Panc1 (cell line): ENCODE results near the gene RIBC1. TPM values are rescaled to one million over a fixed set of nuclear protein-coding genes. Genes with fewer than 3 reads are reported as not detected.

Experiments used
- ATAC-seq: fragments of 200-7000 bp; cut with Tn5 transposase; 2 replicates; pipeline ENCODE4 v1.9.1; 2020; ENCODE audit warnings: mild to moderate bottlenecking, moderate library complexity
- BruUV-seq: library from RNA; stranded (reverse); fragments of 400-500 nt; replicated peaks from 2 replicates; lab custom pipeline; 2021; lab: Mats Ljungman, UMichigan
- CTCF ChIA-PET: fragments of 300-600 bp; sonication (Branson Sonifier 250); formaldehyde crosslinking; loops from one replicate; lab custom pipeline; 2022; ENCODE audit warnings: antibody characterized with exemption; lab: Charles Lee
- POLR2A ChIA-PET: fragments of 300-600 bp; sonication (Branson Sonifier 250); formaldehyde crosslinking; loops from one replicate; lab custom pipeline; 2022; ENCODE audit warnings: antibody characterized with exemption; lab: Charles Lee
- DNase-seq: peaks from one replicate; pipeline ENCODE4 v3.0.0-alpha.2; 2010; ENCODE audit warnings: low read depth, low spot score
- H3K27ac ChIP-seq: 2 replicates; pipeline ENCODE4 v1.5.1; 2011; ENCODE audit warnings: mild to moderate bottlenecking, low read length, inconsistent platforms
- H3K27me3 ChIP-seq: fragments of 200-500 bp; sonication (Bioruptor generic); 2 replicates; pipeline ENCODE4 v1.6.0; 2014; ENCODE audit warnings: low read length, inconsistent platforms; ENCODE audit not compliant: control insufficient read depth, insufficient read depth
- H3K36me3 ChIP-seq: fragments of 200-500 bp; sonication (Bioruptor generic); 2 replicates; pipeline ENCODE4 v1.5.1; 2014; ENCODE audit warnings: inconsistent platforms, mild to moderate bottlenecking, low read length, moderate library complexity; ENCODE audit not compliant: control insufficient read depth, insufficient read depth
- H3K4me1 ChIP-seq: 2 replicates; pipeline ENCODE4 v1.5.1; 2011; ENCODE audit warnings: inconsistent platforms, mild to moderate bottlenecking, low read length, moderate library complexity; ENCODE audit not compliant: control insufficient read depth, insufficient read depth
- H3K4me3 ChIP-seq, 2 experiments: 2 replicates each; pipeline ENCODE4 v1.5.1; 2011 to 2012; ENCODE audit warnings: low read depth in 2 of 2, low read length in 2 of 2, mild to moderate bottlenecking in 2 of 2, inconsistent platforms in 1 of 2, moderate library complexity in 1 of 2
- H3K9me3 ChIP-seq: fragments of 200-500 bp; sonication (Bioruptor generic); 2 replicates; pipeline ENCODE4 v1.5.1; 2014; ENCODE audit warnings: low read depth, mild to moderate bottlenecking, inconsistent platforms, low read length, moderate library complexity; ENCODE audit not compliant: control insufficient read depth, insufficient read depth
- POLR2AphosphoS5 ChIP-seq: IDR thresholded peaks from 2 replicates; pipeline ENCODE4 v1.6.1; 2012; ENCODE audit warnings: mild to moderate bottlenecking, low read depth, low read length, moderate library complexity
- SIN3A ChIP-seq: IDR thresholded peaks from 2 replicates; pipeline ENCODE4 v1.6.1; 2012; ENCODE audit warnings: low read depth, mild to moderate bottlenecking, low read length, moderate library complexity, borderline replicate concordance; ENCODE audit not compliant: insufficient read depth
- TCF7L2 ChIP-seq: IDR thresholded peaks from 2 replicates; pipeline ENCODE4 v1.6.1; 2011; ENCODE audit warnings: mild to moderate bottlenecking, low read depth, low read length, inconsistent platforms
- in situ Hi-C: cut with HindIII; loops from 2 replicates; pipeline ENCODE4 v1.10.0; 2016; ENCODE audit warnings: low sequenced_read_pairs, low pct_unique_long_range_greater_than_20kb
- intact Hi-C: fragments of 100-400 bp; cut with micrococcal nuclease; formaldehyde crosslinking; loops from one replicate; pipeline ENCODE4 v1.10.0; 2022; ENCODE audit not compliant: unreplicated experiment
- total RNA-seq: library from RNA; stranded (reverse); gene quantifications from one replicate; pipeline ENCODE4 v1.2.1, GENCODE V29; 2021; ENCODE audit not compliant: unreplicated experiment
- TF ChIP-seq, protein P1 (sequence below), 2 experiments: IDR thresholded peaks; 2 replicates each; pipeline ENCODE4 v1.6.1; 2011 to 2012; ENCODE audit warnings: low read depth in 2 of 2, control low read depth in 1 of 2, low read length in 1 of 2, mild to moderate bottlenecking in 1 of 2, moderate library complexity in 1 of 2; ENCODE audit not compliant: insufficient read depth in 1 of 2
- TF ChIP-seq, protein P2 (sequence below): fragments of 450-650 bp; IDR thresholded peaks from 2 replicates; pipeline ENCODE4 v1.5.1; 2017; ENCODE audit warnings: mild to moderate bottlenecking

Gene RIBC1
- total RNA-seq, 1 experiment from 2014 or later, result 1.1 TPM

DNA sequence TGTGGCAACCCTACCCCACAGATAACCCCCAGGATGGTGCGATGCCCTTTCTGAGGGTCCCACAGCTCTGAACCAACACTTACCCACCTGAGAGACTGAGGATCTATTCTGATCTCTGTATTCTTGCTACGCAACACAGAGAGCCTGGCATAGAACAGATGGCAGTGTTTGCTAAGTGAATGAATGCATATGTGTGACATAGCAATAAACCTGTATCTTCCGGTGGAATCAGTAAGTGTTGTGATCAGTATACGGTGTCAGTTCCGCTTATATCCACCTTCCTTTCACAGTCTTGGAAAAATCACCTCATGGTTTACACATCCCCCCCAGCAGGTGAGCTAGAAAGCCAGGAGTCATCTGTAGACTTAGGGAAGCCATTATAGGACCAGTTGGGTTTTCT lies 17.4 kb downstream of the RIBC1 start:
- Histone ChIP-seq H3K27me3 (no peaks in the 10 kb centered on the region), H3K9me3 (no peaks in the 10 kb centered on the region), H3K4me1 (peaks cover 7% of the 10 kb centered on the region), H3K36me3 (no peaks in the 10 kb centered on the region), H3K27ac (0 out of 2 replicates have a peak overlapping the region, but pooled peaks have one; percentile 86), H3K4me3 (peak overlapping the region; percentile 51 to 63)
- BruUV-seq, result no TSS peak
- intact Hi-C loops (no loop called here), in situ Hi-C loops (no loop called here)
- no peak for ATAC-seq
- TF ChIP-seq TCF7L2 (no peak), SIN3A (no peak), POLR2AphosphoS5 (no peak)
- TF ChIP-seq, protein P1, sequence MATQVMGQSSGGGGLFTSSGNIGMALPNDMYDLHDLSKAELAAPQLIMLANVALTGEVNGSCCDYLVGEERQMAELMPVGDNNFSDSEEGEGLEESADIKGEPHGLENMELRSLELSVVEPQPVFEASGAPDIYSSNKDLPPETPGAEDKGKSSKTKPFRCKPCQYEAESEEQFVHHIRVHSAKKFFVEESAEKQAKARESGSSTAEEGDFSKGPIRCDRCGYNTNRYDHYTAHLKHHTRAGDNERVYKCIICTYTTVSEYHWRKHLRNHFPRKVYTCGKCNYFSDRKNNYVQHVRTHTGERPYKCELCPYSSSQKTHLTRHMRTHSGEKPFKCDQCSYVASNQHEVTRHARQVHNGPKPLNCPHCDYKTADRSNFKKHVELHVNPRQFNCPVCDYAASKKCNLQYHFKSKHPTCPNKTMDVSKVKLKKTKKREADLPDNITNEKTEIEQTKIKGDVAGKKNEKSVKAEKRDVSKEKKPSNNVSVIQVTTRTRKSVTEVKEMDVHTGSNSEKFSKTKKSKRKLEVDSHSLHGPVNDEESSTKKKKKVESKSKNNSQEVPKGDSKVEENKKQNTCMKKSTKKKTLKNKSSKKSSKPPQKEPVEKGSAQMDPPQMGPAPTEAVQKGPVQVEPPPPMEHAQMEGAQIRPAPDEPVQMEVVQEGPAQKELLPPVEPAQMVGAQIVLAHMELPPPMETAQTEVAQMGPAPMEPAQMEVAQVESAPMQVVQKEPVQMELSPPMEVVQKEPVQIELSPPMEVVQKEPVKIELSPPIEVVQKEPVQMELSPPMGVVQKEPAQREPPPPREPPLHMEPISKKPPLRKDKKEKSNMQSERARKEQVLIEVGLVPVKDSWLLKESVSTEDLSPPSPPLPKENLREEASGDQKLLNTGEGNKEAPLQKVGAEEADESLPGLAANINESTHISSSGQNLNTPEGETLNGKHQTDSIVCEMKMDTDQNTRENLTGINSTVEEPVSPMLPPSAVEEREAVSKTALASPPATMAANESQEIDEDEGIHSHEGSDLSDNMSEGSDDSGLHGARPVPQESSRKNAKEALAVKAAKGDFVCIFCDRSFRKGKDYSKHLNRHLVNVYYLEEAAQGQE (IDR thresholded peaks at IDR 0.05; ENCODE audit: insufficient read depth in 1 of 2, low read depth in 2 of 2, low read length in 1 of 2), result no peak
- TF ChIP-seq, protein P2, sequence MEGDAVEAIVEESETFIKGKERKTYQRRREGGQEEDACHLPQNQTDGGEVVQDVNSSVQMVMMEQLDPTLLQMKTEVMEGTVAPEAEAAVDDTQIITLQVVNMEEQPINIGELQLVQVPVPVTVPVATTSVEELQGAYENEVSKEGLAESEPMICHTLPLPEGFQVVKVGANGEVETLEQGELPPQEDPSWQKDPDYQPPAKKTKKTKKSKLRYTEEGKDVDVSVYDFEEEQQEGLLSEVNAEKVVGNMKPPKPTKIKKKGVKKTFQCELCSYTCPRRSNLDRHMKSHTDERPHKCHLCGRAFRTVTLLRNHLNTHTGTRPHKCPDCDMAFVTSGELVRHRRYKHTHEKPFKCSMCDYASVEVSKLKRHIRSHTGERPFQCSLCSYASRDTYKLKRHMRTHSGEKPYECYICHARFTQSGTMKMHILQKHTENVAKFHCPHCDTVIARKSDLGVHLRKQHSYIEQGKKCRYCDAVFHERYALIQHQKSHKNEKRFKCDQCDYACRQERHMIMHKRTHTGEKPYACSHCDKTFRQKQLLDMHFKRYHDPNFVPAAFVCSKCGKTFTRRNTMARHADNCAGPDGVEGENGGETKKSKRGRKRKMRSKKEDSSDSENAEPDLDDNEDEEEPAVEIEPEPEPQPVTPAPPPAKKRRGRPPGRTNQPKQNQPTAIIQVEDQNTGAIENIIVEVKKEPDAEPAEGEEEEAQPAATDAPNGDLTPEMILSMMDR, result no peak
- POLR2A ChIA-PET, result interaction anchor here (1.6 kb wide), 1 partner anchor 17 kb away, joined by 4 read pairs; the partner anchor contains the start of gene RIBC1
- CTCF ChIA-PET, result no interaction called here
- DNase-seq, result no peak

DNA sequence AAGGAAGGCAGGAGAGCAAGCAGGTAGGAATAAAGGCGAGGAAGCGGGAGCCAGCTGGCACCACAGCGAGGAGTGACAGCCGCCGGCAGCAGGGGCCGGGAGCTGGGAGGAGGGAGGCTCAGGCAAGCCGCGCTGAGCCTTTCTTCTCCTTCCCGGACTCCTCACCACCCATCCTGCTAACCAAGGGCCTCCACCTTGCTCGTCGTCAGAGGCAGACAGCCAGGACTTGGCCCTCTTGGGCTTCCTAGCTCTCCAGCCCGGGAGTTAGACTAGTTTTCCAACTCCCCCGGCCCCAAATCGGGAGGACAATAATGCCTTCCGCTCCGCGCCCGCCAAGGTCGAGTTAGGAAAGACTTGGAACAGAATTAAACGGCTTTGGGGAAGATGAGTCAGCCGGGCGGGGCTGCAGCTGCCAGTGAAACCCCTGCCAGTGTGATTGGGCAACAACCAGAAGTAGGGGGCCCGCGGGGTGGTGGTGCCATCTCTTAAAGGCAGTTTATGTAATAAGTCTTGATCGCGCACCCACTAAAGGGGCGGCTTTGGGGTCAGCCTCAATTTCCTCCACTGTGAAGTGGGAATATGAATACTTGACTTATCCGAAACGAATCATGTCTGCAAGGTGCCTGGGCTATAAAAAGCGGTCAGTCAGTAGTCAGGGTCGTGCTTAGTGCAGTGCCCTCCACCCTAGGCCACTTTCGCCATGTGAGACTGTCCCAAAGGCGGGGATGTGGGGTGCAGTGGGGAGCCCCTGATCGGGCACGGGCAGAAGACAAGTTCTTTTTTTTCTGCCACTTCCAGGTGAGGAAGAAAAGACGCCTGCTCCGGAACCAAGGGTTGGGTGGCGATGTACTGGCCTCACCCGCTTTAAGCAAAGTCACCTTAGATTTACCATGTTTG lies 18.2 kb downstream of the RIBC1 start:
- BruUV-seq, result no TSS peak
- in situ Hi-C loops, result no loop called here
- Histone ChIP-seq H3K27me3 (no peaks in the 10 kb centered on the region), H3K36me3 (no peaks in the 10 kb centered on the region), H3K27ac (peak overlapping the region; percentile 86), H3K4me3 (peak overlapping the region; percentile 51 to 63), H3K9me3 (no peaks in the 10 kb centered on the region), H3K4me1 (peaks cover 7% of the 10 kb centered on the region)
- no peak for TF ChIP-seq SIN3A
- TF ChIP-seq, protein P1 (IDR thresholded peaks at IDR 0.05; ENCODE audit: insufficient read depth in 1 of 2, low read depth in 2 of 2, low read length in 1 of 2), result no peak
- no peak for TF ChIP-seq POLR2AphosphoS5
- TF ChIP-seq, protein P2, result no peak
- TF ChIP-seq TCF7L2, result no peak
- CTCF ChIA-PET, result no interaction called here
- POLR2A ChIA-PET, result interaction anchor here (1.6 kb wide), 1 partner anchor 18 kb away, joined by 4 read pairs; the partner anchor contains the start of gene RIBC1
- ATAC-seq (peak; percentile 15), DNase-seq (no peak)
- intact Hi-C loops, result no loop called here
